ENCODE measurements around the gene PRSS53.
"Not testable (repeated sequence)": the region's sequence is repeated elsewhere in the genome, so short reads cannot be mapped to it uniquely, and the experiment has no call there.

PRSS53 gene

DNA sequence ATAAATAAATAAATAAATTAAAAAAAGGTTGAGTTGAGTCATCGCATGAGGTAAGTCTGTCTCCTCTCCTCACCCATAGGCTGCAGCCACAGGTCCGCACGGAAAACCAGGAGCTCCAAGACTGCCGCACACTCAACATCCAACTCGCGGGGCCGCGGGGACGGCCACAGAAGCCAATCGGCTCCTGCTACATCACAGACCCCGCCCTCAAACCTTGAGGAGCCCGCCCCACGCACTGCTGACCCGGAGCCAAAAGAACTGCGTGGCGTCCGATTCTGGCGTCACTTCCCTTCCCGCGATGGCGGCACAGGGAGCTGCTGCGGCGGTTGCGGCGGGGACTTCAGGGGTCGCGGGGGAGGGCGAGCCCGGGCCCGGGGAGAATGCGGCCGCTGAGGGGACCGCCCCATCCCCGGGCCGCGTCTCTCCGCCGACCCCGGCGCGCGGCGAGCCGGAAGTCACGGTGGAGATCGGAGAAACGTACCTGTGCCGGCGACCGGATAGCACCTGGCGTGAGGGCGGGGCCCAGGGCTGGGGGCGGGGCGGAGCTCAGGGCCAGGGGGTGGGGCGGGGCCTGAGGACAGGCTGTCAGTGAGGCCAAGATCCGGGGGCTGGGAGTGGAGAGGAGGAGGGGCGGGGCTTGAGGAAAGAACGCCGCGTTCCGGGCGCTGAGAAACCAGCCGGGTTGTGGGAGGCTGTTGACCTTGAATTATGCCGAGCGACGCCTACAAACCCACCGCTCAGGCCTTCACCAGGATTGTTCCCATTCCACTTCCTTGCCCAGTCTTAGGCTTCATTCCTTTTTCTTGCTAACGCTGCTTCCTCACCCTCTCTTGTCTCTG, 28.9 kb upstream of the PRSS53 start, which contains the start of gene KAT8:
KAT8 (plus strand) TSS at position 281 of the 839 bp plus-strand sequence; CDS start at position 299, 18 bp downstream.
- DNase-seq = peak; percentile 98

DNA sequence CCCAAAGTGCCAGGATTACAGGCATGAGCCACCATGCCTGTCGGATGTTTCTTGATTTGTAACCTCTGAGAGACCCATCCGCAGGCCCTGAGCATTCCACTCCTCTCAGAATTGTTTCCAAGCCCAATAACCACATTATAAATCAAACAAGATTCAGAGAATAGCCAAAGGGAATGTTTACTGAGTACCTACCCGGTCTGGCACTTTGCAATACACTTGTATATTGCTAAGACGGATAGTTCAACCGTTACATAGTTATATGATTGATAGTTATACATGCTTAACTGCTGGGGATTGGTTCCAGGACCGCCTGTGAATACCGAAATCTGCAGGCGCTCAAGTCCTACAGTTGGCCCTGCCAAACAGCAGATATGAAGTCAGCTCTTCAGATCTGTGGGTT, 25.7 kb upstream of the PRSS53 start:
- no peak for DNase-seq

DNA sequence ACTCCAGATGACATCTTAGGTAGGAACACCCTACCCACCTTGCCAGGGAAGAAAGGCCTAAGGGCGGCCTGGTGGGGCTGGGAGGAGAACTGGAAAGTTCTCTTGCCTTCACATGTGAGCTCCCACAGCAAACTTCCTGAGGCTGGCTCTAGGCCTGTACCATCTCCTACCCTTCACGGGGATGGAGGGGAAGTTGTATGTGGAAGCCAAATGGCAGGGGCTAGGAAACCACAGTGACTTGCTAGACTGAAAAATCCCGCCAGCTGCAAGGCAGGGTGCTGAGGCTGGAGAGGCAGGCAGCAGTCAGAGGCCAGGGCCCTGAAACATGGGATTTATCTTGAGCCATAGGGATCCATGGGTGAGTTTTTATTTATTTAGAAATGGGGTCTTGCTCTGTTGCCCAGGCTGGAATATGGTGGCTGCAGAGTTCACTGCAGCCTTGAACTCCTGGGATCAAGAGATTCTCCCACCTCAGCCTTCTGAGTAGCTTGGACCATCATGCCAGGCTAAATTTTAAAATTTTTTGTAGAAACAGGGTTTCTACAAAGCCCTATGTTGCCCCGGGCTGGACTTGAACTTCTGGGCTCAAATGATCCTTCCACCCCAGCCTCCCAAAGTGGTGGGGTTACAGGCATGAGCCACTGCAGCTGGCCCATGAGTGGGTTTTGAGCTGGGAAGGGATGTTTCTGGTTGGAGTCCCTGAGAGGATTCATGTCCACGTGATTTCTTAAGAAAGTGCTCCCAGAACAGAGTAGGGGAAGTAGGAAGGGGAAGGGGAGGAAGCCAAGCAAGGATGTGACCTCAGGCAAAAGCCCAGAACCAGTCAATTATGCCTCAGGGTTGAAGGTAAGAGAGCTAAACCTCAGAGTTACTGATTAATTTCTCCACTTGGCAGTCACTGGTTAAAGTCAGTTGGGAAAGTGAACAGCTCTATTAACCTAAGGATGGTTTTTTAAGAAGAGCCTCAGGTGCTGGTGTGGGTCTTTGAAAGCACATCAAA, 24.7 kb upstream of the PRSS53 start:
- no peak for DNase-seq

DNA sequence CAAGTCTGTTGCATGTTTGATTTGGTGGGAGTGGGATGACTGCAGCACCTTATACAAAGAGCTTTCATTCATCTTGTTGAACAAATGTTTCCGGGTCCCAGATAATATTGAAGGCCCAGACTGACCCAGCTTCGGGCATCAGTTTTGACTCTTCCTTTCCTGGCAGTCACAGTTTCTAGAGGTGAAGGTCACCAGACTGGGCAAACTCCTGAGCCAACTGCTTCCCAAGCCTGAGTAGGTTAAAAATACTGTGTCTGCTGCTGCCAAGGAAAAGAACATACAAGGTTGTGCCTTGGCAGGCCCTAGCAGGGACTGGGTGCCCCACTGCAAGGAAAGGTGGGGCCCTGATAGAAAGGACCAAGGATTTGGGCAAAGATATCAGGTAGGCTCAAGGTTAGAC, 24.0 kb upstream of the PRSS53 start:
- no peak for DNase-seq

DNA sequence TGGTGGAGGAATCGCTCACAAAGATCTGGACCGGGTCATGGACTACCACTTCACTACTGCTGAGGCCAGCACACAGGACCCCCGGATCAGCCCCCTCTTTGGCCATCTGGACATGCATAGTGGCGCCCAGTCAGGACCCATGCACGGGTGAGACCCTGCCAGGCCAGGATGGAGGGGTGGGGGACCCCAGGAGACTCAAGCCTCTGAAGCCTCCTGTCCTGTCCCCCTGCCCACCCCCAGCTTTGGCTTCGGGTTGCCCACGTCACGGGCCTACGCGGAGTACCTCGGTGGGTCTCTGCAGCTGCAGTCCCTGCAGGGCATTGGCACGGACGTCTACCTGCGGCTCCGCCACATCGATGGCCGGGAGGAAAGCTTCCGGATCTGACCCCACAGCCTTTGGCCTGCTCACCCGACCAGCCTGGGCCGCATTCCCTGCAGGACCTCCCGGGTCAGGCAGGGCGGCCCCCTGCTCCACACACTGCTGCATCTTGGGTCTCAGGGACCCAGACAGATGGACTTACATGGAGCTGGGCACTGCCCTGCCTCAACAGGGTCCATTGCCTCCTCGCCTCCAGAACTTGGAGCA, 23.2 kb upstream of the PRSS53 start:
- DNase-seq = no peak

DNA sequence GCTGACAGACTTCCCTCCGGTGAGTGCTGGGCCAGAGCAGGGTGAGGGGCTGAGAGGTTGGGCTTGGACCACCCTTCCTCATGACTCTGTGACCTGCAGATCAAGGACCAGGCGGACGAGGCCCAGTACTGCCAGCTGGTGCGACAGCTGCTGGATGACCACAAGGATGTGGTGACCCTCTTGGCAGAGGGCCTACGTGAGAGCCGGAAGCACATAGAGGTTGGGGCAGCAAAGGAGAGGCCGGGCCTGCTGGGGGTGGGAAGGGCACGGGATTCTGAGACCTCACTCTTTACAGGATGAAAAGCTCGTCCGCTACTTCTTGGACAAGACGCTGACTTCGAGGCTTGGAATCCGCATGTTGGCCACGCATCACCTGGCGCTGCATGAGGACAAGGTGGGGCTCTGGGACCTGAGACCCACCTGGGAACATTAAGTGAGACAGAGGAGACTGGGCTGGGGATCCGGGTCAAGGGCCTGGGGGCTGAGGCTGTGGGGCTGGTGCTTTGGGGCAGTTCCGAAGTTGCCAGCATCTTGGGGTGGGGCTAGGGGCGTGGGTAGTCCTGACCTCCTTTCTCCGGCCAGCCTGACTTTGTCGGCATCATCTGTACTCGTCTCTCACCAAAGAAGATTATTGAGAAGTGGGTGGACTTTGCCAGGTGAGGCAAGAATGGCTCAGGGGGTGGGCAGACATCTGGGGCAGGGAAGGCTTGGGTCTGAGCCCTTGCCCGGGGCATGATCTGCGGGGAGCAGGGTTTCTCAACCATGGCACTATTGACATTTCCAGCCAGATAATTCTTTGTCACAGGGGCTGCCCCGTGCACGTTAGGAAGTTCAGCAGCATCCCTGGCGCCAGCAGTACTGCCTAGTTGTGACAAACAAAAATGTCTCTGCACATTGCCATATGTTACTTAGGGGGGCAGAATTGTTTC, 21.6 kb upstream of the PRSS53 start:
- no peak for DNase-seq

DNA sequence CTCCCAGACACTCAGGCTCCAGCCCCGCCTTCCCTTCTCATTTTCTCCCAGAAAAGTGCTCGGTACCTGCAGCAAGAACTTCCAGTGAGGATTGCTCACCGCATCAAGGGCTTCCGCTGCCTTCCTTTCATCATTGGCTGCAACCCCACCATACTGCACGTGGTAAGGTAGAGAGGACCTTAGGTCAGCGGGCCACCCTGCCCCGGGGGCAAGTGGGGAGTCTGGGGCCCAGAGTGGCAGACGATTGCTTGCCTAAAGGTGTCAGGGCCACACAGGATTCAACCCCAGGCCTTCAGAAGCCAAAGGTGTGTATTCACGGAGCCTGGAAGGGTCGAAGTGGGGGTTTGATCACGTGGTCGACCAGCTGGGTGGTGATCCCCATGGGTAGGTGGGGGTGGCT, 20.9 kb upstream of the PRSS53 start:
- no peak for DNase-seq

DNA sequence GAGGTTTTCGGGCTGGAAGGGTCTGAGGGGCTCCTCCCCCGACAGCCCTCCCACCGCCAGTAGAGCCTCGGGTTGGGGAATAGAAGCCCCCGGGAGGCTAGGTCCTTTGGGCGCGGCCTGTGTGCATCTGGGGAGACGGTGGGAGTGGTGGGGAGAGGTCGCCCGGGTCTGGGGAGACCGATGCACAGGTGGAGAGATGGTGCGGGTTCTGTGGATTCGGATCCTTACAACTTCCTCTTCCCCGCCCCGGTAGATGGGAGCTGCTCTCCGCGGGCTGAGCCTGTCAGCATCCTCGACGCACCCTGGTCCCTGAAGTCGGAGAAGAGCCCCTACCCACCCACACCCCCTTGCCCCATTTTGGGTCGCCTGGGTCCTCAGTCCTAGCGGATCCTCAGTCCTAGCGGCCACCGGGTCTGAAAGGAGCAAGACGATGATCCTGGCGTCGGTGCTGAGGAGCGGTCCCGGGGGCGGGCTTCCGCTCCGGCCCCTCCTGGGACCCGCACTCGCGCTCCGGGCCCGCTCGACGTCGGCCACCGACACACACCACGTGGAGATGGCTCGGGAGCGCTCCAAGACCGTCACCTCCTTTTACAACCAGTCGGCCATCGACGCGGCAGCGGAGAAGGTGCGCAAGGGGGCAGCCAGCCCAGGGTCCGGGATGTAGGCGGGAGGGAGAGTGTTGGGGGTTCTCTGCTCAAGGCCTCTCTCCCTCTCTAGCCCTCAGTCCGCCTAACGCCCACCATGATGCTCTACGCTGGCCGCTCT, 20.2 kb upstream of the PRSS53 start:
- no peak for DNase-seq

DNA sequence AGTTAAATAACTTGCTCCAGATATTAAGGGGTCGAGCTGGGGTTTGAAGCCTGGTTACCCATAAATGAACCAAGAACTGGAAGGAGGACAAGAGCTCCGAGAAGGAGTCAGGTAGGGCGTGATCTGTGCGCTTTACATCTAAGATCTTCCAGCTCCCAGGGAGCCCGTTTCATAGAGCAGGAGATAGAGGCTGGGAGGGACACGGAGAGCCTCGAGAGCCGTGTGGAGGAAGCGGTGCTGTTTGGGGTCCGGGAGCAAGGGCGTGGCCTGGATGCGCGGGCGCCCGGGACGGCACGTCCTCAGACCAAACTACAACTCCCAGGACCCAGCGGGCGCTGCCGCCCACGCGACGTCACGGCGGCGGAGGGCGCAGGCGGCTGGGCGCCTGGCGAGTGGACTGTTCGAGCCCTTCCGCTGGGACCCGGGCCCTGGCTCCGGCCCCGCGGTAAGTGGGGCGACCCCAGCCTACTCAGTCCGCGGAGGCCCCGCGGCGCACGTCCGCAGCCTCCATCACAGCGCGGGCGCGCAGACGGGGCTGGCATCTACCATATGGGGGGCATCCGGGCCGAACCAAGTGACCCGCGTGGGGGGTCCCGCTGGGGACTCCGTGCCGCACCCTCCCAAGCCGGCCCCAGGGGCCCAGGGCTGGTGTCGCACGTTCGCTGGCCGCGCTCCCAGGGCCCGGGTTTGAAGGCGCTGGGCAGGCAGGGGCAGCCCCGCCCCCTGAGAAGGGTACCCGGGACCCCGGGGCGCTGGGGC, 19.5 kb upstream of the PRSS53 start, which contains the start of gene BCKDK:
BCKDK (plus strand) TSS at position 352 of the 759 bp plus-strand sequence. CDS start 838 bp downstream, outside the sequence.
- DNase-seq = peak; percentile 73

DNA sequence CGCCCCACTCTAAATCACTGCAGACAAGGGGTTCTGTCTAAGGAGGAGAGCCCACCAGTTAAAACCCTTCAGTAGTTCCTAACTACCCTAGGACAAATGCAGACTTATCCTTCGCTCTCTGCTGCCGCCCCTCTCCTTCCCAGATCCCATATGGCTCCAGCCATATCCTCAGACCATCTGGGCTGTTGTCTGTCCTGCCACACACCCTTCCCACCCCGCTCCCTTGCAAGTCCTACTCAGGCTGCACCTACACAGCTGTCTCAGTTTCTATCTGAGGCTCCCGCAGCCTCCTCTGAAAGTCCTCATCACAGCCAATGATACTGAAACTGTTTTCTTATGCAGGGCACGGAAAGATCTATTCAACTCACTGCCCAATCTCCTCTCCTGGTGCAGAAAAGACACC, 18.7 kb upstream of the PRSS53 start:
- DNase-seq = no peak

DNA sequence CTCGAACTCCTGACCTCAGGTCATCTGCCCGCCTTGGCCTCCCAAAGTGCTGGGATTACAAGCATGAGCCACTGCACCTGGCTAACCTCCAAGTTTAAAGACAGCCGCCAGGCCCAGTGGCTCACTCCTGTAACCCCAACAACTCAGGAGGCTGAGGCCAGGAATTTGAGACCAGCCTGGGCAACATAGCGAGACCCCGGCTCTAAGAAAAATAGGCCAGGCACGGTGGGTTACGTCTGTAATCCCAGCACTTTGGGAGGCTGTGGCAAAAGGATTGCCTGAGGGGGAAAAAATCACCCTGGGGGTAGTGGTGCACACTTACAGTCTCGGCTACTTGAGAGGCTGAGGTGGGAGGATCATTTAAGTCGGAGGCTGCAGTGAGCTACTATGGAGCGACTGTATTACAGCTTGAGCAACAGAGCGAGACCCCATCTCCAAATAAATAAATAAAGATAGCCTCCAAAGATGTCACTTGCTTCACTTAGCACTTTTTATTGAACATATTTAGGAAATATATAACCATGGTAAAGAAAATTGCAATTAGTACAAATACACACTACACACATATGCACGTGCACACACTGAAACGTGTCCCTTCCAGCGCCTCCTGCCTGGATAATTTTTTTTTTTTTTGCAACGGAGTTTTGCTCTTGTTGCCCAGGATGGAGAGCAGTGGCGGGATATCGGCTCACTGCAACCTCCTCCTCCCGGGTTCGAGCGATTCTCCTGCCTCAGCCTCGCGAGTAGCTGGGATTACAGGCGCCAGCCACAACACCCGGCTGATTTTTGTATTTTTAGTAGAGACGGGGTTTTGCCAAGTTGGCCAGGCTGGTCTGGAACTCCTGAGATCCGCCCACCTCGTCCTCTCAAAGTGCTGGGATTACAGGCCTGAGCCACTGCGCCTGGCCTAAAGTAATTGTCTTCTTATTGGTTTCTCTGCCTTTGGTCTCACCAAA, 18.0 kb upstream of the PRSS53 start:
- DNase-seq = no peak

DNA sequence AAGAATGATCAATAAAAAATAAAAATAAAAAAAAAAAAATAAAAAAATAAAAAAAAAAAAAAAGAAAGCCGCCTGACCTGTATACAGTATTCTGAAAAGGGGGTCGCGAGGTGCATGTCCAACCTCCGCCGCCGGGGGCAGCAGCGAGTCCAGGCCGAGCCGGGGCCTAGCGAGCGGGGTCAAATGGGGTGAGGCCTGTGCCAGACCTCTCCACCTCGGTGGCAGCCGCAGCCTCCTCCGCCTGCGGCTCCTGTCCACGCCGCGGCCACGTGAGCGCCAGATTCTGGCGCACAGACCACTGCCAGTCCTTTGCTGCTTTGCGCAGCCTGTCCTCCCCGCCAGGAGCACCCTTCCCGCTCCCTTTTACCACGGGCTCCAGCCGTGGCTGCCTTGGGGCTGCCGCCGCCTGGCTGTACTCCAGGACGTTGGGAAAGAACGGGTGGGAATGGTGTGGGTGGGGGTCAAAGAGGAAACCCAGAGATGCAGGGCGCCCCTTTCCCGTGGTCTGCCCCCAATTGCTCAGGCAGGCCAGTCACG, 17.0 kb upstream of the PRSS53 start:
- DNase-seq = peak; percentile 80

DNA sequence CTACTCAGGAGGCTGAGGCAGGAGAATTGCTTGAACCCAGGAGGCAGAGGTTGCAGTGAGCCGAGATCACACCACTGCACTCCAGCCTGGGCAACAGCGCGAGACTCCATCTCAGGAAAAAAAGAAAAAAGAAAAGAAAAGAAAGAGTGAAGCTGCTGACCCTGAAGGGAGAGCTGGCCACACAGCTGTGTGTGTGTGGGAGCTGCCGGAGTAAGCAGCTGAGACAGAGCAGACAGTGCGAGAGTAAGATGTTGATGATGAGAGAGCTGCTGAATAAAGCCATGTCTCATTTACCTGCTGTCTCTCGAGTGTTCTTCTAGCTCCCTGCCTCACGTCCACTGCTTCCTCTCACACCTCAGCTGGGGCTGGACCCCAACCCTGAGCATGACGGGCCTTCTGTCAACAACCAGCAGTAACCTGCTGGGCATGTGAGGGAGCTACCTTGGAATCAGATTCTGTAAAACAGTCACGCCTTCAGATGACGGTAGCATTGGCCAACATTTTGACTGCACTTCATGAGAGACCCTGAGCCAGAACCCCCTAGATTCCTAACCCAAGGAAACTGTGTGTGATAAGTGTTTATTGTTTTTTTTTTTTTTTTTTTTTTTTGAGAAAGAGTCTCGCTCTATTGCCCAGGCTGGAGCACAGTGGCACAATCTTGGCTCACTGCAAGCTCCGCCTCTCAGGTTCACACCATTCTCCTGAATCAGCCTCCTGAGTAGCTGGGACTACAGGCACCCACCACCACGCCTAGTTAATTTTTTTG, 12.3 kb upstream of the PRSS53 start:
- not testable (repeated sequence) for DNase-seq

DNA sequence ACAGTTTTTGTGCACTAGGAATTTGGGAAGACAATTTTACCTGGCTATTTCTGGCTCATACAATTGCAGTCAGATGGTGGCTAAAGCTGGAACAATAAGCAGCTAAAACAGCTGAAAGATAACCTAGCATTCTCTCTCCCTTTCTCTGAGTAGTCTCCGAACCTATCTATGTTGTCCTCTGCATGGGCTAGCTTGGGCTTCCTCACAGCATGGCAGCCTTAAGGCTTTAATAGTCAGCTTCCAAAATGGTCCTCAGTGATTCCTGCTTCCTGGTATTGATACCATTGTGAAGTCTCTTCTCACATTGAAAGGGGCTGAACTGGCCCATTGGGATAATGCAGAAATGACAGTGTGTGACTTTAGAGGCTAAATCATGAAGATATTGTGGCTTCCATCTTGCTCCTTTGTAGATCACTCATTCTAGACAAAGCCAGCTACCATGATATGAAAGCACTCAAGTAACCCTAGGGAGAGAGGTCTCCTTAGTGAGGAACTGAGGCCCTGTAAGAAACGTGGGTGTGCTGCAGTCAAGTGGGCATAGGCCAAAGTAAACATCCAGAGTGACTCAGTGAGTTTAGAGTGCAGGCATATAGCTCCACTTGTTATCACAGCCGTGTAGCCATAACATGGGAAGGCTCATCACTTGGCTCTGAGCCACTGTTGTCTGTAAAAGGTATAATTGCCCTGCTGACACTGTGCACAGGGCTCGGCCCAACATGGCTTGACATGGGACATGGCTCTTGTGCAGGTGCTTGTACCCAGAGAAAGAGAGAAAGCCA, 11.3 kb upstream of the PRSS53 start:
- no peak for DNase-seq

DNA sequence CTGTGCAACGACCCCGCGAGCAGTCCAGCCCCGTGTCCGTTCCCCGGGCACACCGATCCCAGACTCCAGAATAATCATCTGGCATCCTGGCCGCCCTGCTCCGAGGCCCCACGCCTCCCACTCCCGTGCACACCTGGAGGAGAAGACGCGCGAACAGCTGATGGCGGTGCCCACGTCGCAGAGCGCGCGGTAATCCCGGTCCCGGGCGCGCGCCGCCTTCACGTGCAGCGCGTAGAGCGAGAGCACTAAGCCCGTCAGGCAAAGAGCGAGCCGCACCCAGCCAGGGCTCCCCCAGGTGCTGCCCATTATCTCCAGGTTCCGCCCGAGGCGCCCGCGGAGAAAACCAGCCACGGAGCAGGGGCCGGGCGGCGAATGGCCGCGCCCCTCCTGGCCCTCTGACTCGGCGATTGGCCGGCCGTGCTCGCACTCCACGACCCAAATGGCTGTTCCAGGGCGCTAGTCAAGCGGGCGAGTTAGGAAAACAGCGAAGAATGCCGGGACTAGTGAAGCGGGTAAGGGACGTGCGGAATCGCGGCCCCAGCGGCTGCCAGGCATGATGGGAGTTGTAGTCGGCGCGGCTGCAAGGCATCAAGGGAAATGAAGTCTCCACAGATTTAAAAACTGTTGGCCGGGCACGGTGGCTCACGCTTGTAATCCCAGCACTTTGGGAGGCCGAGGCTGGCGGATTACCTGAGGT, 5.8 kb upstream of the PRSS53 start, which contains the start of gene VKORC1:
VKORC1 (minus strand) TSS at position 374 of the 697 bp plus-strand sequence; CDS start at position 306, 68 bp downstream.
- peak; percentile 91 for DNase-seq

DNA sequence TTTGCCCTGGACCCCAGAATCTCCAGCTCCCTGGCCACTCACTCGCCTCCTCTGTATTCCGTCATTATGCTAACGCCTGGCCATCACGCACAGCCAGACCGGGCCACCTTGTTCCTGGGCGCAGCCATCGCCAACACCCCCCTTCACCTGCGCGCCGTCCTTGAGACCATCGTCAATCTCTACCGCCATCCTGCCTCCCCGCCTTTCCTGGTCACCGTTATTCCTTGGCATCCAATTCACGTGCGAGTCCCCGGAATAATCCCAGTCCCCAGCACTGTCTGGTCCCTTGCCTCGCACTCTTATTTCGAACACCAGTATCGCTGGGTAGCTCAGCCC, 5.3 kb upstream of the PRSS53 start:
- DNase-seq = no peak

All from CD4-positive, alpha-beta T cell treated with Interleukin-6 for 4 hours (primary cell).